Ectodermal cell (in vitro differentiated cells): ENCODE measurements around the gene SAMHD1.
"Not testable (repeated sequence)": the region's sequence is repeated elsewhere in the genome, so short reads cannot be mapped to it uniquely, and the experiment has no call there.

Experiments used
- H3K27ac ChIP-seq: 2 replicates; pipeline ENCODE4 v1.7.0; 2013; ENCODE audit warnings: mild to moderate bottlenecking, low read depth, low read length; ENCODE audit not compliant: insufficient read depth, poor library complexity, severe bottlenecking
- H3K27me3 ChIP-seq: 2 replicates; pipeline ENCODE4 v1.7.0; 2013; ENCODE audit warnings: mild to moderate bottlenecking, low read length; ENCODE audit not compliant: insufficient read depth, control insufficient read depth, poor library complexity, severe bottlenecking
- H3K36me3 ChIP-seq: one replicate; pipeline ENCODE4 v1.7.0; 2013; ENCODE audit warnings: low read length; ENCODE audit not compliant: control insufficient read depth, insufficient read depth
- H3K4me1 ChIP-seq: one replicate; pipeline ENCODE4 v1.7.0; 2013; ENCODE audit warnings: low read length; ENCODE audit not compliant: control insufficient read depth, insufficient read depth
- H3K4me3 ChIP-seq: 2 replicates; pipeline ENCODE4 v1.7.0; 2013; ENCODE audit warnings: low read depth, low read length, control low read depth; ENCODE audit not compliant: insufficient read depth
- H3K9me3 ChIP-seq: 2 replicates; pipeline ENCODE4 v1.7.0; 2013; ENCODE audit warnings: mild to moderate bottlenecking, low read length, moderate library complexity; ENCODE audit not compliant: control insufficient read depth
- WGBS, 2 experiments: methylation state at CpG; one replicate each; pipeline ENCODE4 v1.1.7; 2013; ENCODE audit warnings: missing lambda C conversion rate in 2 of 2; 5-methylcytosine and 5-hydroxymethylcytosine counted together

SAMHD1 gene

DNA sequence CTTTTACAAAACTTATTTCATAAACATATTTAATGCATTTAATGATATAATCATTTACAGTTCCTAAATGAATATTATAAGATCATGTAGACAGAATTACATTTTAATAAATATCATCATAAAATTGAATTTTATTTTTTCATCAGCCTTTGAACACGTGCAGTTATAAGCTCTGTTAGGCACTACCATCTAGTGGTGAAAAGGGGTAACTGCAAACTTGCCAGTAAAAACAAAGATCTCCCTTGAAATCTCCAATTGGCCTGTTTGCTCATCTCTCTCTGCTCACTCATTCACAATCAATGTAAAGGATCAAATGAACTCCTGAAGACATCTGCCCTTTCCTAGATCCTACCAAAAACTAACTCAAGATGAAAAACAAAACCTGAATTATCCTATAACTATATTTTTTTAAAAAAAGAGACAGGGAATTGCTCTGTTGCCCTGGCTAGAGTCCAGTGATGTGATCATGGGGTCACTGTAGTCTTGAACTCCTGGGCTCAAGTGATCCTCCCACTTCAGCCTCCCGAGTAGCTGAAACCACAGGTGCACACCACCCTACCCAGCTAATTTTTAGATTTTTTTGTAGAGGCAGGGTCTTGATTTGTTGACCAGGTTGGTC lies 31.7 kb downstream of the SAMHD1 start:
- H3K27ac ChIP-seq: no peak overlapping the region
- no peak overlapping the region for H3K4me3 ChIP-seq
- no peaks in the 10 kb centered on the region for H3K36me3 ChIP-seq
- whole genome bisulfite sequencing, 2 experiments: 36 to 51% methylated on average over 2 of the region's 2 CpGs
- no peaks in the 10 kb centered on the region for H3K27me3 ChIP-seq
- H3K9me3 ChIP-seq: no peaks in the 10 kb centered on the region
- H3K4me1 ChIP-seq: no peaks in the 10 kb centered on the region

DNA sequence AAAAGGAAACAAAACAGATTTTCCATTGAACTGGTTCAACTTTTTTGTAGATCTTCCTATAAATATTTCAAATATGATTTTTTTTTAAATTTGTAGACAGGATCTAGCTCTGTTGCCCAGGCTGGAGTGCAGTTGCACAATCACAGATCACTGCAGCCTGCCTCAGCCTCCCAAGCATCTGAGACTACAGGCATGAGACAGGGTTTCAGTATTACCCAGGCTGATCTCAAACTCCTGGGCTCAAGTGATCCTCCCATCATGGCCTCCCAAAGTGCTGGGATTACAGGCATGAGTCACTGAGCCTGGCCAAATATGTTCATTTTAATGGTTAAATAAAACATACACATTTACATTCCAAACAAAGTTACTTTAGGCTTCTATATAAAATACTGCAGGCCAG lies 33.6 kb downstream of the SAMHD1 start:
- no peaks in the 10 kb centered on the region for H3K27me3 ChIP-seq
- no peak overlapping the region for H3K4me3 ChIP-seq
- H3K36me3 ChIP-seq: no peaks in the 10 kb centered on the region
- H3K4me1 ChIP-seq: no peaks in the 10 kb centered on the region
- H3K27ac ChIP-seq: no peak overlapping the region
- no peaks in the 10 kb centered on the region for H3K9me3 ChIP-seq

DNA sequence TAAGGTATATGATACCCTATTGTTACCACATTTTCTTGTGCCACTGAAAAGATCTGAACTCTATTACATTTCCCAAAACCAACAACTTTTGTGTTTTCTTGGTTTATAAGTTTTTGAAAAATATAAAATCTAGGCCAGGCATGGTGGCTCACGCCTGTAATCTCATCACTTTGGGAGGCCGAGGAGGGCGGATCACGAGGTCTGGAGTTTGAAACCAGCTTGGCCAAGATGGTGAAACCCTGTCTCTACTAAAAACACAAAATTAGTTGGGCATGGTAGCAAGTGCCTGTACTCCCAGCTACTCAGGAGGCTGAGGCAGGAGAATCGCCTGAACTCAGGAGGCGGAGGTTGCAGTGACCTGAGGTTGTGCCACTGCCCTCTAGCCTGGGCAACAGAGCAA lies 34.3 kb downstream of the SAMHD1 start:
- WGBS, 2 experiments: 89 to 96% methylated on average over 6 of the region's 6 CpGs
- no peaks in the 10 kb centered on the region for H3K9me3 ChIP-seq
- H3K27me3 ChIP-seq: no peaks in the 10 kb centered on the region
- H3K36me3 ChIP-seq: no peaks in the 10 kb centered on the region
- no peaks in the 10 kb centered on the region for H3K4me1 ChIP-seq
- no peak overlapping the region for H3K27ac ChIP-seq
- no peak overlapping the region for H3K4me3 ChIP-seq

DNA sequence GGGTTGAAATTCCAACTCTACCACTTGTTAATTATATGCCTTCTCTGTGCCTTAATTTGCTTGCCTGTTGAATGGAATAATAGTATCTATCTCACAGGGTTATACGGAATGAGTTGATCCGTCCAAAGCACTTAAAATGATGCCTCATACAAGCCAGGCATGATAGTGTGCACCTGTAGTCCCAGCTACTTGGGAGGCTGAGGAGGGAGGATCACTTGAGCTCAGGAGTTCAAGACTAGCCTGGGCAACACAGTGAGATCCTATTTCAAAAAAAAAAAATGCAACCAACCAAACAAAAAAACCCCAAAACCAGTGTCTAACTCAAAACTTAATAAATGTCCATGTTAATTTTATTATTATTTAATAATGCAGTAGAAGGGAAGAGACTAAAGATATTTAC lies 35.3 kb downstream of the SAMHD1 start:
- H3K27ac ChIP-seq: no peak overlapping the region
- H3K4me1 ChIP-seq: no peaks in the 10 kb centered on the region
- H3K27me3 ChIP-seq: no peaks in the 10 kb centered on the region
- no peaks in the 10 kb centered on the region for H3K36me3 ChIP-seq
- H3K9me3 ChIP-seq: no peaks in the 10 kb centered on the region
- WGBS, 2 experiments: 95% methylated on average over 2 of the region's 2 CpGs
- H3K4me3 ChIP-seq: no peak overlapping the region

DNA sequence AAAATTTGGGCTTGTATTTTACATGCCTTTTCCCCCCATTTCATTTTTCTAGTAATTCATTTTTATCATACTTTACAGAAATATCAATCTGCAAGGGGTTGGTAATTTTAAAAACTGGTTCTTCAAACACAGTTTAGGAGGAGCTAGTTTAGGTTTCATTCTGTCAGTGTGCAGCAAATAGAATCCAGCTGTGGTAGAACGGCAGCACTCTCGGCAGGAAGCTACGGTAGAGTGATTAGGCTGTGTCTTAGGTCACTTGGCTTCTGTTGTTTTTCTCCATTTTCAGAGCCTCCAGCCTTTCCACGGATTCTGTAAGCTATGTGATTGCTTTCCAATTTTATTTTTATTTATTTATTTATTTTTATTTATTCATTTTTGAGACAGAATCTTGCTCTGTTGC lies 42.9 kb downstream of the SAMHD1 start:
- no peaks in the 10 kb centered on the region for H3K36me3 ChIP-seq
- no peaks in the 10 kb centered on the region for H3K4me1 ChIP-seq
- H3K27ac ChIP-seq: no peak overlapping the region
- 83 to 86% methylated on average over 3 to 4 of the region's 4 CpGs for WGBS, 2 experiments
- H3K27me3 ChIP-seq: no peaks in the 10 kb centered on the region
- H3K9me3 ChIP-seq: no peaks in the 10 kb centered on the region
- no peak overlapping the region for H3K4me3 ChIP-seq

DNA sequence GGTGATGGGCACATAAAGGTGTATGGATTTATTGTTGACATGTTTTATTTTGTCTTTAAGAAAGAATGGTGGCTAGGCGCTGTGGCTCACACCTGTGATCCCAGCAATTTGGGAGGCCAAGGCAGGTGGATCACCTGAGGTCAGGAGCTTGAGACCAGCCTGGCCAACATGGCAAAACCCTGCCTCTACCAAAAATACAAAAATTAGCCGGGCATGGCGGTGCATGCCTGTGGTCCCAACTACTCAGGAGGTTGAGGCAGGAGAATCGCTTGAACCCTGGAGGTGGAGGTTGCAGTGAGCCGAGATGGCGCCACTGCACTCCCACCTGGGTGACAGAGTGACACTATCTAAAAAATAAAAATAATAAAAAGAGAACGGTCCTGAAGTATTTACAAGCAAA lies 45.4 kb downstream of the SAMHD1 start:
- H3K27ac ChIP-seq, H3K36me3 ChIP-seq, H3K4me3 ChIP-seq, H3K27me3 ChIP-seq, H3K4me1 ChIP-seq, H3K9me3 ChIP-seq: not testable (repeated sequence)
- 90 to 92% methylated on average over 7 of the region's 7 CpGs for WGBS, 2 experiments

DNA sequence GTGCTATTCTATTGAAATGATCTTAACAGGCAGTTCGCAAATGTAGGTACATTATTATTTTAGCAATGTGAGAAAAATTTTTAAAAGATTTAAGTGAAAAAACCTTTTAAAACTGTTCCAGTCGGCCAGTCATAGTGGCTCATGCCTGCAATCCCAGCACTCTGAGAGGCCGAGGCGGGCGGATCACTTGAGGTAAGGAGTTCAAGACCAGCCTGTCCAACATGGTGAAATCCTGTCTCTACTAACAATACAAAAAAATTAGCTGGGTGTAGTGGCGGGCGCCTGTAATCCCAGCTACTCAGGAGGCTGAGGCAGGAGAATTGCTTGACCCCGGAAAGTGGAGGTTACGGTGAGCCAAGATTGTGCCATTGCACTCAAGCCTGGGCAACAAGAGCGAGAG lies 45.9 kb downstream of the SAMHD1 start:
- WGBS, 2 experiments: 92 to 96% methylated on average over 10 of the region's 10 CpGs
- not testable (repeated sequence) for H3K4me1 ChIP-seq

DNA sequence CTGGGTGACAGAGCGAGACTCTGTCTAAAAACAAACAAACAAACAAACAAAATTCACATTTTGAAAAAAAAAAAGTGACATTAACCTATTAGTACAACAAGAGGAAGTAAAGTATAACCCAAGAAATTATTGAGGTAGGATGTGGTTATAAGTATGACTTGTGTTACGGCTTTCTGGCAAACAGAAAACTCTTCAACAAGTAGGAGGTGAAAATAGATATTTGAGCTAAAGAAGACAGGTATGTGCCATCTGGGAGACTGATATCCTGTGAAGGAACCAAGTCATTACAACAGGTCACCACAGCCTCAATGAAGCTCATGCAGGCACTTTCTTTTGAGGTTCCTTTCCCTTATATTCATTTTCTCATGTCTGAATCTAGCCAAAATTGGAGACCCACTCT lies 46.8 kb downstream of the SAMHD1 start:
- Histone ChIP-seq H3K4me1 (no peaks in the 10 kb centered on the region), H3K36me3 (no peaks in the 10 kb centered on the region), H3K27me3 (no peaks in the 10 kb centered on the region), H3K4me3 (no peak overlapping the region), H3K27ac (no peak overlapping the region), H3K9me3 (no peaks in the 10 kb centered on the region)
- WGBS, 2 experiments: 88 to 97% methylated on average over 1 to 2 of the region's 2 CpGs

More for the DNA sequence above, 45.9 kb downstream of the SAMHD1 start:
- H3K36me3 ChIP-seq, H3K27ac ChIP-seq, H3K9me3 ChIP-seq, H3K27me3 ChIP-seq, H3K4me3 ChIP-seq: not testable (repeated sequence)

DNA sequence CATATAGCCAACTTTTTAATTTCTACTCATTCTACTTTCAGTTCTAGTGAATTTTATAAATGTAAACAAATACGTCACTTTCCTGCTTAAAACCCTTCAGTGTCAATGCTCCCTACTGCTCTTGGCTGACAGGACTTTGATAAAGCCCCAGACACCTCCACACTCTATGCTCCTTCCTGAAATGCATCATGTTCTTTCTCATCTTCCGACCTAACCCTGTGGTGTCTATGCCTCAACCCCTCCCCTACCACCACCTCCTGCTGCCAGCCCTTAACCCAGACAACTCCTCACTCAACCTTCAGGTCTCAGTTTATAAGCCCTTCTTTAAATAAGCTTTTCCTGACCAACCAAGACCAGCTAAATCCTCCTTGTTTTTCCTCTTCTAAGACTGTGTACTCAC lies 56.5 kb downstream of the SAMHD1 start:
- Histone ChIP-seq H3K27ac (no peak overlapping the region), H3K36me3 (no peaks in the 10 kb centered on the region), H3K9me3 (no peaks in the 10 kb centered on the region), H3K4me1 (no peaks in the 10 kb centered on the region), H3K4me3 (no peak overlapping the region), H3K27me3 (no peaks in the 10 kb centered on the region)
- WGBS, 2 experiments: 77 to 87% methylated on average over 2 of the region's 2 CpGs

DNA sequence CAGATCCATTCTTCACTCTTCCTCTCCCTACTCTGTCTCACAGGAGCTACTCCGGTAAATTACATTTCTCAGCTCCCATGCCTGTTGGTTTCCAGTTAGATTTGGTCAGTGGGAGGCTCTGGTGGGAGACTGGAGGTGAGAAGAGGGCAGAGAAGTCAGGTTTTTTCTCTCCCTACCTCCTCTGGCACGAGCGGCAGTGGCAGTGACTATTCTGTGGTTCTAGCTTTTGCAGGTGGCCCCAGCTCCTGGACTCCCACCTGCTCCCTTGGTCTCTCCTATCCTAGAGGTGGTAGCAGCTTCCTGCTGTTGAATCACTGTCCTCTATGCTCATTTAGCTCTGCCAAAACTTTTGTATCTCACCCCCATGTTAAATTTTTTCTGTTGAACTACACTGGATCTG lies 57.7 kb downstream of the SAMHD1 start:
- 91 to 96% methylated on average over 2 to 3 of the region's 3 CpGs for WGBS, 2 experiments
- Histone ChIP-seq H3K27ac (no peak overlapping the region), H3K4me1 (no peaks in the 10 kb centered on the region), H3K9me3 (no peaks in the 10 kb centered on the region), H3K36me3 (no peaks in the 10 kb centered on the region), H3K4me3 (no peak overlapping the region), H3K27me3 (no peaks in the 10 kb centered on the region)

DNA sequence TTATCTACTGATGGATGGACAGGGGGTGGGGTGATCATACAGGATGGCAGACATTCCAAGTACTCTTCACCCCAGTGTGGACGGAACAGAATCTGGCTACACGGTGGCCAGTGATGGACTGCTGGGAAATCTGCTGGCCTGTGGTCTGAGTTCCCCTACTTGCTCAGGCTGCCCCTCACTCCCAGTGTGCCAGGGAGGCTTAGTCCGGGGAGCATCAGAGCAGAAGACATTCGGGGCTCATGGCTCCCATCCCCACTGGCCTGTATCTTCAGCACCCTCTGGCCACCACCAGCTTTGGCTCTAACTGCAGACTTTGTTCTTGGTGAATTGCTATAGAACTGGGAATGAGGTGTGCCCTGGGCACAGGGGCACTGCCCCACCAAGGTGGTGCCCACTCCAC lies 60.3 kb downstream of the SAMHD1 start:
- H3K27me3 ChIP-seq: no peaks in the 10 kb centered on the region
- H3K4me1 ChIP-seq: peaks cover 3% of the 10 kb centered on the region
- no peaks in the 10 kb centered on the region for H3K36me3 ChIP-seq
- WGBS, 2 experiments: 91 to 94% methylated on average over 4 of the region's 4 CpGs
- H3K27ac ChIP-seq: no peak overlapping the region
- no peak overlapping the region for H3K4me3 ChIP-seq
- H3K9me3 ChIP-seq: no peaks in the 10 kb centered on the region
